ENCODE data around the gene LARGE2.

- TF ChIP-seq CTCF (IDR thresholded peaks at IDR 0.05; ENCODE audit: low read depth, low read length) (no peak), POLR2A (IDR thresholded peaks at IDR 0.05; ENCODE audit: extremely low read depth, insufficient read length) (no peak), MYC (IDR thresholded peaks at IDR 0.05; ENCODE audit: low read depth, low read length) (no peak)
Observed at GRCh38 chr11:45880772-45881570, 41.5 kb upstream of the LARGE2 start.

All from NB4 (cell line).